TTC549 (cell line): ENCODE results near the gene POLR3A.

Experiments used
- FAIRE-seq: peaks from 2 replicates; lab custom pipeline; 2012; peaks lifted over from hg19 to GRCh38; lab: Jason Lieb, UNC

Gene POLR3A

GRCh38 chr10:77943121-77943901, 86.0 kb downstream of the POLR3A start:
- no peak for FAIRE-seq

- no peak for FAIRE-seq
These were observed 87.5 kb downstream of the POLR3A start for GRCh38 chr10:77941790-77942189.

GRCh38 chr10:77940627-77941026, 88.7 kb downstream of the POLR3A start:
- no peak for FAIRE-seq

GRCh38 chr10:77940225-77940624, 89.1 kb downstream of the POLR3A start:
- no peak for FAIRE-seq

GRCh38 chr10:77939561-77940001, 89.7 kb downstream of the POLR3A start:
- FAIRE-seq = no peak

- FAIRE-seq = no peak
These were observed 92.4 kb downstream of the POLR3A start for GRCh38 chr10:77936697-77937567.

- FAIRE-seq = no peak
These were observed 97.1 kb downstream of the POLR3A start for GRCh38 chr10:77932016-77932715.

- no peak for FAIRE-seq
These were observed 101.7 kb downstream of the POLR3A start for GRCh38 chr10:77927402-77928246.

GRCh38 chr10:77926566-77927401, 102.5 kb downstream of the POLR3A start, which contains the start of gene DLG5:
Gene DLG5, minus strand, starts transcription at chr10:77926755. Its CDS starts 235 bp downstream, at chr10:77926520.
- no peak for FAIRE-seq

GRCh38 chr10:77925795-77926565, 103.3 kb downstream of the POLR3A start:
- no peak for FAIRE-seq

- no peak for FAIRE-seq
These were observed 103.9 kb downstream of the POLR3A start for GRCh38 chr10:77925410-77925794.

- FAIRE-seq = no peak
These were observed 106.6 kb downstream of the POLR3A start for GRCh38 chr10:77922566-77923179.

GRCh38 chr10:77922055-77922454, 107.3 kb downstream of the POLR3A start:
- no peak for FAIRE-seq

GRCh38 chr10:77921395-77921794, 107.9 kb downstream of the POLR3A start:
- no peak for FAIRE-seq

GRCh38 chr10:77920495-77920894, 108.8 kb downstream of the POLR3A start:
- no peak for FAIRE-seq

GRCh38 chr10:77919713-77920108, 109.6 kb downstream of the POLR3A start:
- FAIRE-seq = no peak
